ENCODE measurements around the gene C1RL.
"Not testable (repeated sequence)": the region's sequence is repeated elsewhere in the genome, so short reads cannot be mapped to it uniquely, and the experiment has no call there.

C1RL gene

DNA sequence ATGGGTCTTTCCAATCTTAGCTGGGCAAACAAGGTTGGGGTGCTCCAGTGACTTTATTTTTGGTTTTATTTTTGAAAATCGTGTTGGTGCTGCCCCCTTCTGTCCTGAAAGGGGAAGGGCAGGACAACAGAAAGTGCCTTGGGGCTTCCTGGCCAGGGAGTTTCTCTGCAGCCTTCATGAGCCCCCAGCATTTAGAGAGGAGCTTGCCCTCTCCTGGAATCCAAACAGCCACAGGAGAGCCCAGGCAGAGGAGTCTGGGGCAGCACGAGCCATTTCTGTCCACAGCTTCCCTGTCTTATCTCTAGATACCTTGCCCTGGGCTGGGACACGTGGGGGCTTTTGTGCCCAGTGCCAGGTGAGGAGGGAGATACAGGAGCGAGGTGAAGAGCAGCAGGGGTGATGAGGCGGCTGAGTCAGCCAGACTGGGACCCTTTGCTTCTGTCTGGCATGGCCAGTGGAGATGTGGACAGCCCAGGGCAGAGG, 4.4 kb upstream of the C1RL start:
- DNase-seq (ENCODE audit: low spot score) = peak; percentile 56

DNA sequence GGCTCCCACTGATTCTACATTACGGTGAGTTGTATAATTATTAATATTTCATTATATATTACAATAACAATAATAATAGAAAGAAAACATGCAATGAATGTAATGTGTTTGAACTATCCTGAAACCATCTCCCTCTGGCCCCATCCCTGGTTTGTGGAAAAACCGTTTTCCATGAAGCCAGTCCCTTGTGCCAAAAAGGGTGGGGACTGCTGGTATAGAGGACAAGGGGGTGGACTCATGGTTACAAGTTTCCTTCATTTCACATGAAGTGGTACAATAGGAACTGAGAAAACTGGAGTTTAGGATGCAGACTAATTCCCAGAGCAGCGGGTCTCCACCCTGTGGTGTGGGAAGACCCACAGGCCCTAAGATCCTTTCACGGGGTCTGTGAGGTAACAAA, 3.0 kb upstream of the C1RL start:
- no peak for DNase-seq (ENCODE audit: low spot score)

DNA sequence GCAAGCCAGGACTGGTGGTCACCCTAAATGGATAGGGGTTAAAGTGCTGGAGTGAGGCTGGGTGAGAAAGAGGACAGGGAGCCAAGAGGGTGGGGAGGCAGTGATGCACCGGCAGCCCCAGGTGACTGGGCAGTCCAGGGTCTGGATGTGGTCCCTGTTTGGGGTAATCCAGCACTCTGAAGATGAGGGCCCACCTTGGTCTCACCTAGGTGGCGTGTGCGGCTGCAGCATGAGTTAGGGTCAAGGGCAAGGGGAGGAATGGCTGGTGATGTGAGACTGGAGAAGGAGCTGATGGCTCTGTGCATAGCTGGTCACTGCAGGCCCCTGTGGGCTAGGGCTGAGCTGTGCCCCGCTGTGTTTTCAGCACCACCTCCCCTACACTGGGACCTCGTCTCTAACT, 1.6 kb upstream of the C1RL start:
- no peak for DNase-seq (ENCODE audit: low spot score)

DNA sequence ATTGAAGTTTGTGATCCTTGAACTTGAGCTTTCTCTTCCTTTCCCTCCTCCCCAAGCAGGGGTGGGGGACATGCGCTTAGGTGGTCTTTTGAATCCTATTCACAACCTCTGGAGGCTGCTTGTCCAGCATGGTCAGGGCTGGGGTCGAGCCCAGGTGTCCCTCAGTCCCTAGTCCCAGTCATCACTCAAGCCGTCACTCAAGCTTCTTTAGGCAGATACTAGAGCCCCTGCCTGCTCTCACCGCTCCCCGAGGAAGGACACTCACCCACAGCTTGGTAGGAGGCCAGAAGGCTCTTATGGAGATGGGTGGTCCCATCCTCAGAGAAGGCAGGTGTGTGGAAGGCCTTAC, 532 bp upstream of the C1RL start:
- DNase-seq (ENCODE audit: low spot score) = no peak

DNA sequence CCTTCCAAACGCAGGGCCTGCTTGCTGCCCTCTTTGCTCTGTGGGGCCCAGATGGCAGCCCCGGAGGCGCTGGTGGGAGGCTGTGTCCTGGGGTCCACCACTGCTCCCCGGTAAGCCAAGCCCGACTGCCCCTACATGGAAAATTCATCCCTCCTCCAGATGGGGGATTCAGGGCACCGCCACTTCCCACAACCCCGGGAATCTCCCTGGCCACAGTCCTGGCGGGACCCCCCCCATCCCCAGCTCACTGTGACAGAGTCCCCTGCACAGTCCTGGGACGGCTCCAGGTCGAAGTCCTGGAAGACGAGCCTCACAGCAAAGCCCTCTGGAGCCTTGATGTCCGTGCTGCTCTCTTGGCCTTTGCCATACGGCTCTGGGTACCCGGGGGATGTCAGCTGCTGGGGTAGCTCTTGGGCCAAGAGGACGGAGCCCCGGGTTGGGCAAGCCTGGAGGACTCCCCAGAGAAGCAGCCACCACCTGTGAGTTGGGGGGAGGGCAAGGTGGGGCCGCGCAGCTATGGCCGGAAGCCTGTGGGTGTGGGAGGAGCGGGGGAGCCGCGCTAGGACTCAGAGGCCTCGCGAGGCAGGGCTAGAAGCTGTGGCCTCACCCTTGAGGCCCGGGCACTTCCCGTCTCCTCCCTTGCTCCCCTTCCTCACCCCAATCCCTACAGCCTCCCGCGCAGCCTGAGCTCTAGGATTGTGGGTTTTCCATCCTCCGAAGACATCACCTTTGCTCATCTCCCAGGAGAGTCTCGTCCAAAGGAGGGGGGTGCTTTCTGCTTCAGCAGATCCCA, 815 bp downstream of the C1RL start:
- DNase-seq (ENCODE audit: low spot score) = peak; percentile 80

DNA sequence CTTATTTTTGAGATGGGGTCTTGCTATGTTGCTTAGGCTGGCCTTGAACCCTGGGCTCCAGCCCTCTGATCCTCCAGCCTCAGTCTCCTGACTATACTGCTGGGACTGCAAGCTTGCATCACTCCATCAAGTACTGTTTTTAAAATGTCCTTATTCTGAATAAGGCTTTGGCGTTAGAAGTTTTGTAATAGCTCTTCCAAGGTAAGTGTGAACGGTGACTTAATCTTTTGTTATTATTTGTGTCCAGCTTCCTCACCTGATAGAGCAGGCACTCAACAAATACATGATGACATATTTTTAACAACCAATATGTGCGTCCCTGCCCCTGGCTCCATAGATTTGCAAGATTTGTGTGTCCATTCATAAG, 1.4 kb downstream of the C1RL start:
- no peak for DNase-seq (ENCODE audit: low spot score)

DNA sequence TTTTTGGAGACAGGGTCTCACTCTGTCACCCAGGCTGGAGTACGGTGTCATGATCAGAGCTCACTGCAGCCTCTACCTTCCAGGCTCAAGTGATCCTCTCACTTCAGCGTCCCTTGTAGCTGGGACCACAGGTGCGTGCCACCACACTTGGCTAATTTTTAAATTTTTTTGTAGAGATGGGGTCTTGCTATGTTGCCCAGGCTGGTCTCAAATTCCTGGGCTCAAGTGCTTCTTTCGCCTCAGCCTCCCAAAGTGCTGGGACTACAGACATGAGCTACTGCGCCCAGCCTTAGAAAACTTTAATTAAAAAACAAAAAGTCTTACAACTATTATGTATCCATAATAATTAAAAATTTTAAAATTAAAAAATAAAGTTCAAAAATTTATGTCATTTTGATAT, 1.8 kb downstream of the C1RL start:
- DNase-seq (ENCODE audit: low spot score) = not testable (repeated sequence)

DNA sequence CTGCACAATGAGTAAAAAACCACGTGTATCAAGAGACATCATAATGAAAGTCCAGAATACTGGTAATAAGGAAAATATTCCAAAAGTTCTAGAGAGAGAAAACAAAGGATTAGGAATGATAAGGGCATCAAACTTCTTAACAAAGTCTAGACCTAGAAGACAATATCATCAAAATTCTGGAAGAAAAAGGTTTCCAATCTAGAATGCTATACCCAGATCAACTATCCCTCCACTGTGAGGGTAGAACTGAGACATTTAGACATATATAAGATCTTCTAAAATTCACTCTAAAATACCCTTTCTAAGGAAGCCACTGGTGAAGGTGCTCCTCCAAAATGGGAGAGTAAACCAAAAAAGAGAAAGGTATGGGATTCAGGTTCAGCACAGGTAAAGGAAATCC, 2.9 kb downstream of the C1RL start:
- no peak for DNase-seq (ENCODE audit: low spot score)

DNA sequence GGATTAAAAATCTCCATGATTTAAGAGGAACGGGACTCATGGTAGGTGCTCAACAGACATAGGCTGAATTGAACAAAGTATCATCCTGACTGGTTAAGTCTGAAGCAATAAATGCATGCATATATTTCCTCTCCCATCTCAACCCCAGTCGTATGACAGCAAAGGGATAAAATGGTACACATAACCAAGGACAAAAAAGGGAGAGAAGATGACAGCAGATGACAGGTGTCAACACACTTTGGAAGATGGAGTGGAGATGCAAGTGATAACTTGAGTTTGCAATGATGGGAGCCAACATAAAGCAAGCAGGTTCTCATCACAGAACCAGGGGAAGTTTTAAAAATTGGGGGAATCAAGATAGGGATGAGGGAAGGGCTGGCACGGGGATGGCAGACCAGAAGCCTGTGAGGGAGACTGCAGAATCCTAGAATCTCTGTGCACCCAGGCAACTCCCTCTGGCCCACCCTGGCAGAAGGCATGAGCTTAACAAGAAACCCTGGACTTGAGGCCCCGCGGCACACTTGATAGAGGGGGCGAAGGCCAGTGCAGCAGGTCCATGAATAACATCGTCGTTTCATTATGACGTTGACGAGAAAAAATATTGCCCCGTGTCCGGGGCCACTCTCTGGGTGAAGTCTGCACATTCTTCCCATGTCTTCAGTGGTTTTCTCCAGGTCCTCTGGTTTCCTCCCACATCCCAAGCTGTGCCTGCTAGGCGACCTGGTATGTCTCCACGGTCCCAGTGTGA, 5.0 kb downstream of the C1RL start:
- DNase-seq (ENCODE audit: low spot score) = no peak

DNA sequence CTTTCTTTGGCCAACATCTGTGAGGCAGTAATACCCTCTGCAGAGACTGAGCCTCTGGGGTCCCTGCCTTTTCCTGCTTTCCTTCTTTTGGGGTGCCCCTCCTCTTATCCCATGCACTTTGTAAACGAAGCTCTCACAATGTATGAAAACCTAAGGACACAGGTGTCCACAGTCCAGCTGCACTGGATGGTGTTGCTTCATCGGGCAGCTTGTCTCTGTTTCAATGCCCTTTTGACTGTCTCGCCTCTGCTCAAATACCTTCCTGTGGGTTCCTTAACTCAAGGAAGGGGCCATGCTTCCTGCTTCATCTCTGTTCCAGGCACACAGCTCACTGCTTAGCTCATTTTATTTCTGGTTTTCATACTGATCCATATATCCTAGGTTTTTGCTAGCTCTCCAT, 6.4 kb downstream of the C1RL start:
- no peak for DNase-seq (ENCODE audit: low spot score)

DNA sequence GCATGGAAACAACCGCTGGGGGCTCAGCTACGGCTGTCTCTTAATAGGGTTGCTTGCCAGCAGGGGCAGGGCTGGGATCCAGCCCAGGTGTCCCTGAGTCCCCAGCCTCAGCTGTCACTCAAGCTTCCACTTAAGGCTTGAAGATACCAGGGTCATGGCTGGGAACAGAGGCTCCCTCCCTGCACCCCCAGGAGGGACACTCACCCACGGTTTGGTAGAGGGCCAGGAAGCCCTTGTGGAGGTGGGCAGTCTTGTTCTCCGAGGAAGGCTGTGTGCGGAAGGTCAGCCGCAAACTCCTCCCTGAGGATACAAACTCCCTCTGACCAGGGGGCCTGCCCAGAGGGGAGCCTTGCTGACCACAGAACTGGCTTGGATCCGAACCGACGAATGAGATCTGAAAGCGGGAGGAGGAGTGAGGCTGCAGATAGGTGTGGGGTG, 7.3 kb downstream of the C1RL start:
- DNase-seq (ENCODE audit: low spot score) = no peak

DNA sequence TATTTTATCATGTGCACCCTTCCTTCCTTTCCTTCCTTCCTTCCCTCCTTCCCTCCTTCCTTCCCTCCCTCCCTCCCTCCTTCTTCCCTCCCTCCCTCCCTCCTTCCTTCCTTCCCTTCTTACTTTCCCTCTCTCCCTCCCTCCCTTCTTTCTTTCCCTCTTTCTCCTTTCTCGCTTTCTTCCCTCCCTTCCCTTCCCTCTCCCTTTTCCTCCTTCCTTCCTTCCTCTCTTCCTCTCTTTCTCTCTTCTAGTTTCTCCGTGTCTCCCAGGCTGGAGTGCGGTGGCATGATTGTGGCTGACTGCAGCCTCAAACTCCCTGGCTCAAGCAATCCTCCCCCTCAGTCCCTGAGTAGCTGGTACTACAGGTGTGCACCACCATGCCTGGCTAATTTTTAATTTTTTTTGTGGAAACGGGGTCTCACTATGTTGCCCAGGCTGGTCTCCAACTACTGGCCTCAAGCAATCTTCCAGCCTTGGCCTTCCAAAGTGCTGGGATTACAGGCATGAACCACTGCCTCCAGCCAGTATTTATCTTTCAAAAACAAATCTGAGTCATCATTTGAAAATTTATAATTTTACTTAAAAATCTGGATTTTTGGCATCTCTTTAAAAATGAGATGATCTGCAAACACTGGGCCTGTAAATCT, 7.8 kb downstream of the C1RL start:
- DNase-seq (ENCODE audit: low spot score) = no peak

DNA sequence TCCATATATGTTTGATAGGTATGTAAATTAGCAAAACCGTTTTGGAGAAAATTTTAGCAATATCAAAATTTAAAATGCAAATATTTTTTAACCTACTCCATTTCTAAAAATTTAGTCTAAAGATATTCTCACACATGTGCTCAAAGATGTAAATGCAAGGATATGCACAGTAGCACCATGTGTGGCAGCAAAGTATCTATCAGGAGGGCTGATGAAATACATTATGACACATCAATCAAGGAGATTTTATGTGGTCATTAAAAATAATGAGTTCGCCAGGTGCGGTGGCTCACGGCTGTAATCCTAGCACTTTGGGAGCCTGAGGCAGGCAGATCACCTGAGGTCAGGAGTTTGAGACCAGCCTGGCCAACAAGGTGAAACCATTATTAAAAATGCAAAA, 8.8 kb downstream of the C1RL start:
- no peak for DNase-seq (ENCODE audit: low spot score)

DNA sequence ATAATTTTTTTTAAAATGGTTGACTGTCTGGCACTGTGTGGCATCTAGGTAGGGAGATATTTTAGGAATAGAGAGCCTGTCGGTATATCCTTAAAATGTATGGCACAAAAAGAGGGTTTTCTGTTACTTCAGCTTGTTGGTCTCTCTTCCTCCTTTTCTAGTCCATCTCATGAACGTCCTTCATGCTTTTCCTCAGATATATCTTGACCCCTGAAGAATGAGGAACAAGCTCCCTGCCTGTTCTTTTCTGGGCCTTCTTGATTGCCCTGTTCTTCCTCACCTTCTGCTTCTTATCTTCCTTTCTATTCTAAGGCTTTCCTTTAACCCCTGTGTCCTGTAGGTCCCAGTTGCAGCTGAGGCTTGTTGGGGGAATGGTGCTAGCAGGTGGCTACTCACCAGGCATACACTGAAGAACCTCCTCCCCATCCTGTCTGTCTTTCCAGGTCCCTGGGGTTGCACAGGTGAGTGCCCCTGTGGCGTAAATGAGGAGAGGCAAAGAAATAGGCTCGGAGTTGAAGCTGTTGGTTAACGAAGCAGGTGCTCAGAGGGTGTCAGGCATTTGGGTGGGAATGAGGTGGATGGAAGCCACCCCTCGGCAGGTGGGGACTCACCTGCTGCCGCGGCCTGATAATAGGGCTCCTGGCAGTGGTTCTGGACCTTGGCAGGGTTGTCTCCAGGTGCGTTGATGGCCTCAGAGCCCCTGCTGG, 9.6 kb downstream of the C1RL start:
- no peak for DNase-seq (ENCODE audit: low spot score)

DNA sequence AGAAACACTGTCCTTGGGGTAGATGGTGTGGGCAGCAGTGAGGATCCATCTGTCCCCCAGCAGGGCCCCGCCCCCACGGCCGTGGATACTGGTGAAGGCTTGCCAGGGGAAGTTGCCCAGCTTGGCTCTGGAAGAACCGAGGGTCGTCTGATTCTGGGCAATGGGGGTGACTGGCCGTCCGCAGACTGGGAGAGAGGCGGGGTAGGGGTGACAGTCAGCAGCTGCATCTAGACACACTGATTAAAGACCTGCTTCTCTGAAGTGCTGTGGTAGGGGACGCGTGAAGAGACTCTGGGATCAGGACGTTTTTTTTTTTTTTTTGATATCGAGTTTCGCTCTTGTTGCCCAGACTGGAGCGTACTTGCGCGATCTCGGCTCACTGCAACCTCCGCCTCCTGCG, 12.0 kb downstream of the C1RL start:
- DNase-seq (ENCODE audit: low spot score) = no peak

DNA sequence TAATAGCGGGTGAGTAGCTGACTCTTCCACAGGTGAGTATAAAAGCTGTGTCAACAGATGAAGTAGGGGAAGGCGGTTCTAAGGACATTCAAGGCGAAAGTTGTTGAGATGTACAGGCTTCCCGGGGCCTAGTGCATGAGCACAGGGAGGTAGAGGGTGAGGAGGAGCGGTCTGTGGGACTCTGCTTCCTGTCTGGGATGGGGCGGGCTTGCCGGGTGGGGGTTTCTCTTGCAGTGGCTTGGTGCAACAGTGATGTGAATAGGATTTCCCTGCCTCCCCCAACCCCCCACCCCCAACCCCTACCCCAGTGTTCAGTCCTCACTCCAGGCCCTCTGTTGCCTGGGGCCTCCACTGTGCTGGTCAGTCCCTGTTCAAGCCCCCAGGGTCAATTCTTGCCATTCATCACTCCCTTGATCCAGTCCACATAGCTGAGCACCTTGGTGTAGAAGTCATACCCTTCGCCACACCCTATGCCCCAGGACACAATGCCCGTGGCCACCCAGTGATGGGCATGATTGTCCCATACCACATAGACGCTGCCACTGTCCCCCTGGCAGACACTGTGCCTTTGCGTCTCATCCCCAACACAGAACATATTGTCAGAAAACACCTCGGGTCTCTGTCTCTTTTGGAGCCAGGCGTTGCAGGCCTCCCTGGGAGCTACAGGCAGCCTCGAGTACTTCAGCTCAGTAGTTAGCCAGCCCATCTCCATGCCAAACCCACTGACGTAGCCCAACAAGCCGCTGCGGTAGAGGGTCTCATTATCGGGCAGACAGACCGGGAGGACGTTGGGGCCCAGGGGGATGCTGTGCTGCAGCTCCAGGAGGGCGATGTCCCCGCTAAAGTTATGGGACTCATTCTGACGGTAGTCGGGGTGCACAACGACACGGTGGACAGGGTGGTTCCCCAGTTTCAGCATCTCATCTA, 12.7 kb downstream of the C1RL start:
- no peak for DNase-seq (ENCODE audit: low spot score)

DNA sequence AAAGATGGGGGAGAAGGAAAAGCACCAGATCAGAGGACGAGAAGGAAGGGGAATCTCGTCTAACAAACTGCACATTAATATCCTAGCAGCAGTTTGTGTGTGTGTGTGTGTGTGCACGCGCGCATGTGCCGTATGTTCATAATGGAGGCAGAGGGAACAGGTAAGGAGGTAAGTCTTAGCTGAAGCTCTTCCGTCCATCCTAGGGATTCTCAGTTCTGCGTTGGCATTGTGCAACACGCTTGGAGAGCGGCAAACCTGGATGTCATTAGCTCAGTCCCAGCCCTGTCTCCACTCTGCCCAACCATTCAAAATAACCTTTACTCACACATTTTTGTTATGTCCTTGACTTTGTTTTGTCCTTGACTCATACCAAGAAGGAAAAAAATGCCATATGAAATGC, 15.1 kb downstream of the C1RL start:
- no peak for DNase-seq (ENCODE audit: low spot score)

DNA sequence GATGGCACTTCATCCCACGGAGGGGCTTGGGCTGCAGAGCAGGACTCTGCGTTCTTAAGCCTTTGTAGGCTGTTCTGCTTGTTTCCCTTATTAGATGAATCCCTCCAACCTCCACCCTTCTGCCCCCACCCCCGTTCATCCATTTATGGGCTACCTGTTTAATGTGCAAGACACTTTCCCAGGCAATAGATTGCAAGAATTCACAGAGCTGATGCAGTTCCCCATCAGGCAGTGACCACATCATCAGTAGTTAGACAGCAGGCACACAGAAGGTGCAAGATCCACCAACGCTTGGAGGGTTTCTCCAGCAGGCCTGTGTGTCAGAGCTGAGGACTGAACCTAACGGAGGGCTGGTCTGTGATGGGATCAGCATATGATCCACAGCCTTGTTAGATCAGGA, 15.5 kb downstream of the C1RL start:
- no peak for DNase-seq (ENCODE audit: low spot score)

DNA sequence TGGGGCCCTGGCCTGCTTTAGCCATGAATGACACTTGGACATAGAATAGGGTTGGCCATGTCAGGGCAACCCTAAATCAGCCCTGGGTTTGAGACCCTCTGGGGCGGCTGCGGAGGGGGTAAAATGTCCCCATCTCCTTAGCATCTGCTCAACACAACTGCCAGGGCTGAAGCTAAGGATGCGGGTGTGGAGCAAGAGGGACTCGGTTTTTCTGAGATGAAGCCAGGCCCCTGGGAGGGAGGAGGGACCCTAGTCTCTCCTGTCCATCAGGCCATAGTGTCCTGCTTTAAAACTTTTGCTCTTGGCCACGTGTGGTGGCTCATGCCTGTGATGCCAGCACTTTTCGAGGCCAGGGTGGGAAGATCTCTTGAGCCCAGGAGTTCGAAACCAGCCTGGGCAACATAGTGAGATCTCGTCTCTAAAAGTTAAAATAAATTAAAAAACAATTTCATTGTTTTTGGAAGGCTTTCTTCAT, 16.0 kb downstream of the C1RL start:
- DNase-seq (ENCODE audit: low spot score) = no peak

DNA sequence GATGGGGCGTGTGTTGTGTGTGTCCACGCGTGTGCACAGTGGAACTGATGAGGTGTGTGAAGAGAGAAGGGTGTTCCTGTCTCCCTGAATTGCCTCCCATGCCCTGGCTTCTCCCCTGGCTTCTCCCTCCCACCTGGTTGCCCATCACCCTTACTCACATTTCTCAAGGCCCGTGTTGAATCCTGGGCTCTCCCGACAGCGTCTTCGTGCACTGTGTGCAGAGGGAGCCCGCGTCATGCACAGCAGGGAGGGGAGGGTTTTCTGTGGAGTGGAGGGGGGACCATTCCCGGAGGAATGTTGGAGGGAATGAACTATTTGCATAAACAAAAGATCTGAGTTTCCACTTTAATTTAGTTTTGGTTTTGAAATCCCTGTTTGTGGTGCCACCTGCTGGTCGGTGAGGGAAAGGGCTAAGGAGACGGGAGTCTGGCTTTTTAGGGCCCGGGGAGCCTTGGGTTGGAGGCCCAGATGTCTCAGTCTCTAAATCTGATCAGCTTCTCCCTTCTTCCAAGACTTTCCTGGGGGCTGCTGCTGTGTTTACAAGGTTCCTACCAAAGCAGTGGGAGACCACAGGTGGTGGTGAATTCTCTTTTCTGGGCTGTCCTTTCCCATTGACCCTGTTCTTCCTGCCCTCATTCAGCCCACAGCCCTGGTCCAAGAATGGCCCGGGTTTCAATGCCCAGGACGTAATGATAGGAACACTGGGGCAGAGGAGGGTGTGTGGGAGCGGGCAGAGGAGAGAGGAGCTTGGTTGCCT, 16.6 kb downstream of the C1RL start, which contains the start of gene C1R:
Gene C1R, minus strand, starts transcription at position 217 of the 757 bp plus-strand sequence. Its CDS starts 57 bp downstream, at position 160.
- DNase-seq (ENCODE audit: low spot score) = peak; percentile 62
